Measurements from ENCODE around the gene PIM3. TPM values are rescaled to one million over a fixed set of nuclear protein-coding genes. Genes with fewer than 3 reads are reported as not detected.

The PIM3 gene
- total RNA-seq, 1 experiment from 2014 or later = 33.0 TPM

DNA sequence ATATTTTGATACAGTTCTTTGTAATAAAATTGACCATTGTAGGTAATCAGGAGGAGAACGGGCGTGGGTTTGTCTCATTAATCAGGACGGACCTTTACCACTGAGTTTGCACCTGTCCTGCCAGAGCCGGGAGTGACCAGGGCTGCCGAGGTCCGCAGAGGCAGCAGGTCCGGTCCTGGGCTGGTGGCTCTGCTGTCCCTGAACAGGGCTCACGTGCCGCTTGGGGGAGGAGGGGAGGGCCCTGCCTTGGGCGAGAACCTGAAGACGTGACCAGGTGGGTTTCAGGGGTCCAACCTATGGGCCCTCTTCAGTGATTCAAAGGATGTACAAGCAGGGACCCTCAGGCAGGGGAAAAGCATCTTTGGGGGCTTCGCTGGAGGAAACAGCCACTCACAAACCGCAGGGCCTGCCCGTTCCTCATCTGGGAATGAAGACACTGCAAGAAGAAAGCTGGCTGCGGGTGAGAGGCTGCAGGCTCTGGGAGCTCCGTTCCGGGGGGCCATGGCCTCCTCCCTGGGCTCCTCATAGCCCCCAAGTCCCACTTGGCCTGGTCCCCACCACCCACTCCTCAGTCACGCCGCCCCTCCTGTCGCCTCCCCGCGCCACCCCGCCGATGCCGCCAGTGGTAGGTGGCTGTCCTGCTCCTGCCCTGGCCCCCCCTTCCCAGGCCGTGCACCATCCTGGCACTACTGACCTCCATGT lies 32.9 kb upstream of the PIM3 start:
- DNase-seq (ENCODE audit: extremely low read depth, low read depth) = no peak

DNA sequence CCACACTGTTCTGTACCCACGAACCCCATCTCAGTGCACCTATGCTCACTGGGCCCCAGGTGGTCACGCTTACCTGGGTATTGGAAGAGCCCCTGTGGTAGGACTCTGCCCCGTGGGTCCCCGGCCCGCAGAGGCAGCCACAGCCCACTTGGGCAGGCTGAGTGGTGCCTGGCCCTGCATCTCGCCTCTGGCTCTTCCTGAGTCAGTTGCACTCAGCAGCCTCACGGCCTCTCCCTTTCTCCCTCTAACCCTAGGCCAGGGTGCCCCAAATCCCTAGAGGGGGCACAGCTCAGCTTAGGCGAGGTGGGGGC lies 32.4 kb upstream of the PIM3 start:
- DNase-seq (ENCODE audit: extremely low read depth, low read depth) = no peak

DNA sequence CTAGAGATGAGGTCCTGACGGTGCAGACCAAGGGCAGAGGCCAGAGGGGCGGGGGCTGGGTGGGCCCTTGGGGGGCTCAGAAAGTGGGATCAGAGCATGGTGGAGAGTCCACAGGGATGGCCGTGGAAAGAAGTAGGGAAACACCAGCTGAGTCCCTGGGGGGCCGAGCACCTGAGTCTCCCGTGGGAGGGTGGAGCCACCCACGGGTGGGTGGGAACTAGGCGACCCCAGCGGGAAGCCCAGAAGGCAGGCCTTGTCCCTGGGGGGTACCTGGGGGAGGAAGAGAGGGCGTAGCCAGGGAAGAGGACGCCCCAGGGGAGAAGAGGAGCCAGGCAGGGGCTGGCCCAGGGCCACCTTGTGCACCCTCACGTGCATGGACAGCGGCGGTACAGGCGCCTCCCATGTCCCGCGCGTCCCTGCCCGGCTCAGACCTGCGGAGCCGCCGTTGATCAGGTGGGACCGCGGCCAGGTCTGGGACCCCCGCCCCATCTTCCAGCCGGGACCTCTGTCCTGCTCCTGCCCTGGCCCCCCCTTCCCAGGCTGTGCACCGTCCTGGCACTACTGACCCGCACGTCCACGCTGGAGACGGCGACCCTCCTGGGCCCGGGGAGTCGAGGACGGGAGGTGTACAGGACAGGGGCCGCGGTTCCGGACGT lies 31.9 kb upstream of the PIM3 start:
- no peak for DNase-seq (ENCODE audit: extremely low read depth, low read depth)

DNA sequence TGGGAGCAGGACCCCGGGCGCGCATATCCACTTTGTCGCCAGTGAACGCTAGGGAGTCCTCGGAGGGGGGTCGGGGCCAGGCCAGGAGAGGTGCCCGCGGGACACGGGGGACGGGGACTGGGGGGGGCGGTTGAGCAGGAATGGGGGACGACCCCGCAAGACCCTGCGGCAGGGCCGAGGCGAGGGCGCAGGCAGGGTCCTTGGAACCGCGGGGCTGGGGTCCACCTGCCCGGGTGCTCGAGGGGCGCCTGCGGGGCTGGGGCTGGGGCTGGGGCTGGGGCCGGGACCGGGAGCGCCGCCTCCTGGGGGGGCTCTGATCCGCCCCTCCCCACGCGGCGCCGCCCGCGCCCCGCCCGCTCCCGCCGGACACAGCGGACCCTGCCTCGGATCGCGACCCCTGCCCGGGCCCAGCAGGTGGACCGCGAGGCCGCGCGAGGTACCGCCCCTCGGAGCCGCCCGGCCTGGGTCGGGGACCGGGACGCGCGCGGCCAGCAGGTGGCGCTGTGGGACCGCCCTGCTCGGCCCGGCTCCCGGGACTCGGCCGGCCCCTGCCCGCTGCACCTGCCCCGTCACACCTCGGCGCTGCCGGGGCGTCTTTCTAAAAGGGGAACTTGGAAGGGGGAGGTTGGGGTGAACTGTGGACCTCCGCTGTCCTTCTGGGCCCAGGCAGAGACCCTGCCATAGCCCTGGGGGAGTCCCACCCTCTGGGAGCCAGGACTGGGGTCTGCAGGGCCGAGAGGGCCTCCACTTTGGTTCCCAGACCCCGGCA lies 31.2 kb upstream of the PIM3 start:
- no peak for DNase-seq (ENCODE audit: extremely low read depth, low read depth)

DNA sequence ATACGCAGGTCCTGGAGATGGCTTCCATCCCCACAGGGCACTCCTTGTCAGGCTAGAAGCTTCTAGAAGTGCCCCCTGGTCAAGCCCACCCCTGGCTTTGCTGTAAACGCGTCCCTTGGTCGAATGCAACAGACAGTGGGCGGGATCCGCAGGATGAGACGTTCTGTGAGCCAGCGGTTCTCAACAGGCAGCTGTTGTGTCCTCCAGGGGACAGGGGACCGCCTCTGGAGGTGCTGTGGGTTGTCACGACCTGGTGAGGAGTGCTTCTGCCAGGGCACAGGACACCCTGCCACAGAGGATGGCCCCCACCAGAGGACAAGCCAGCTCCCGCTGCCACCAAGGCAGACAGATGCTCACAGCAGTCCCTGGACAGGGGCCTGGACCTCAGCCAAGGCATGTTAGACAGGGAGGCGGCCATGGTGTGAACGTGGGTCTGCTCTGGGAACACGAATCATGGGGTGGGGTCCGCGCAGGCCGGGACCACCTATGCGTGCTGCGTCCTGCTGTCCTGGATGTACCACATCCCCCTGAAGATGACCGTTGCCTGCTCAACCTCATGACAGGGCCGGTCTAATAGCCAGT lies 30.5 kb upstream of the PIM3 start:
- DNase-seq (ENCODE audit: extremely low read depth, low read depth) = no peak

DNA sequence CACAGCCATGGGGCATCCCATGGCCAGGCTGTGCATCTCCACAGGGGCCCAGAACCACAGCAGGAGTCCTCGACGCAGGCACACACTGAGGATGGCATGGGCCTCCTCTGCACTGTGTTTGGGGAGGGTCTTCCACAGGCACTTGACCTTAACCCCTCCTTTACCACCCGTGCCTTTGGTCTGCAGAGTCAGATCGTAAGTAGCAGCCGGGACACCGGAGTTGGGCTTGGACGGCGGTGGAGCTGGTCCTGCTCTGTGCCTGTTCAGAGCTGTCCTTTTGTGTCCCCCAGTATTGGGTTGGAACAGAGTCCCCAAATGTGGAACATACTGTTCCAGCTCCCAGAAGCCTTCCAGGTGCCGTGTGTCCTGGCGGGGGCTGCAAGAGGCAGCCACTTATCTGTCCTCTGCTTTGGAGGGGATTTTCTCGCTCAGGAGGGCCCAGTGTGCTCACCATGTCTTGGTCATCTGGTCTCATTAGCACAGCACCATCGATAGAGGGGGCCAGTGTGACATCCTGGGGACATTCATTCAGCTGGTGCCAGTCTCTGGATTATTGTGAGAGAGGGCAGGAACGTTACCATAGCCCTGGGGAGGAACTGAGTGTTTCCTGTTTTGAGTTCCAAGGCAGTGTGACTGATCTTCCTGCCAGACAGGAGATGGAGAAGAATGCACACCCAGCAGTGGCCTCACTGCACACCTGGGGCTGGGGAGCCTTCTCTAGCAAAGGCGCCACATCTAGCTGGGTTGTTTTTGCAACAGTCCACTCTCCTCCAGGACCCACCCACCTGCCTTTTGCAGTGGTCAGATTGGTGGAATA lies 29.8 kb upstream of the PIM3 start:
- DNase-seq (ENCODE audit: extremely low read depth, low read depth) = peak; percentile 77

DNA sequence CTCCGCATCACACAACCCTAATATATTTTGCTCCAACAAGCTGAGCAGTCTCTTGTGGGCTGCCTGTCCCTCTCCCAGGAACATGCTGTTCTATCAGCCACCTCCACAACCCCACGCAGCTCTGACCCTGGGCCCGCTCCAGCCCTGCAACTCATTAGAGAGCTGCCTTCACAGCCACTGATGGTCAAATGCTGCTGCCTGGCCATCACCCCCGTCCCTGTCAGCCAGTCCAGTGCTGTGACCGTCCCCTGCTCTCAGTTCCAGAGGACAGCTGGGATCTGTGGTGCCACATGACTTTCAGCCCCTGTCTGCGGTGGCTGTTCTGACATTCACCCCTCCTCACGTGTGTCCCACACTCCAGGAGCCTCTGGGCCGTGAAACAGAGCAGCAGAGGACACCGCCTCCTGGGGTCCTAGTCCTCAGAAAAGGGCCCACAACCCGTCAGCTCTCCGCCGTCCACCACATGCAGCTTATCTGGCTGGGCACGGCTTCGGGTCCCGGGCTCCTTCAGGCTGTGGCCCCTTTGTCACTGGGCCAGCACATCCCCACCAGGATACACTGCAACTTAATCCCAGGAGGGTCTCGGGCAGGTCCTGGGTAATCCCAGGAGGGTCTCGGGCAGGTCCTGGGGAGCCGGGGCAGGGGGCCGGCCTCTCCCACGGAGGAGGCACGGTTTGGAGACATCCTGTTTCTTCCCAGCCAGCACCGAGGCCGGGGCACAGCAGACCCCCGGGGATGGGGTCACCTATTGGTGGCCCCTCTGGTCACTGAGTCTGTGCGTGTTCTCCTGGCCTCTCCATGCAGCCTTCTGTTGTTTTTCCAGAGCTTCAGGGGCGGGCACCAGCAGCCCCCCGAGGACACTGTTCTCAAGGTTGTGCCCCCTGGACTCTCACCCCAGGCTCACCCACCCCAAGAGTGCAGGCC lies 27.1 kb upstream of the PIM3 start:
- no peak for DNase-seq (ENCODE audit: extremely low read depth, low read depth)

DNA sequence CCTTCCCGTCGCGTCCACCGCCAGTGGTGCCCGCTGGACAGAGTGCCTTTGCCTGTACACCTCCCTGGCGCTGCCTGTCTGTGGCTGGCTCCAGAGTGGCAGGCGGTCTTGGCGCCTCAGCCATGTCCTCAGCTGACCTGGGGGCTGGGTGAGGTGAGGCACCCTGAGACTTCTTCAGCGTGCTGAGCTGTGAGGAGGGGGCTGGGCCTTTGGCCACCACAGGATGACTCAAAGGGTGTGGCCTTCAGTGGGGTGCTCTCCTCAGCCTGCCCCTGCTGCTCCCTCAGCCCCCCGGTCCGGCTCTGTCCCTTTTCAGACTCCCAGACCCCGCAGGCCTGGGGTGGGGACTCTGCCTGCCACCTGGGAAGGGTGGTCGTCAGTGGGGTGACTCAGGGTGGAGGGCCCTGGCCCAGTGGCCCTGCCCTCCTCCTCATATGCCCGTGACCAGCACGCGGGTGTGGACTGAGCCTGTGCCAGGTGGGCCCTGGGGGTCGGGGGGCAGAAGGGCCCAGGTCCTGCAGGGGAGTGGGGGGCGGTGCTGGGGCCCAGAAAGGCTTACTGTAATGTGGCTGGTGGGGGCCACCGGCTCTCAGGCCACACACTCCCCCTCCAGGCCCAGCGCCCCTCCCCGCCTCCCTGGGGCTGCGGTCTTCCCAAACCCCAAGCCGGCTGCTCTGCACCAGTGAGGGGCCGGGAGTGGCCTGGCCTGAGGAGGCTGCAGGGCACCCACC lies 26.2 kb upstream of the PIM3 start:
- no peak for DNase-seq (ENCODE audit: extremely low read depth, low read depth)

DNA sequence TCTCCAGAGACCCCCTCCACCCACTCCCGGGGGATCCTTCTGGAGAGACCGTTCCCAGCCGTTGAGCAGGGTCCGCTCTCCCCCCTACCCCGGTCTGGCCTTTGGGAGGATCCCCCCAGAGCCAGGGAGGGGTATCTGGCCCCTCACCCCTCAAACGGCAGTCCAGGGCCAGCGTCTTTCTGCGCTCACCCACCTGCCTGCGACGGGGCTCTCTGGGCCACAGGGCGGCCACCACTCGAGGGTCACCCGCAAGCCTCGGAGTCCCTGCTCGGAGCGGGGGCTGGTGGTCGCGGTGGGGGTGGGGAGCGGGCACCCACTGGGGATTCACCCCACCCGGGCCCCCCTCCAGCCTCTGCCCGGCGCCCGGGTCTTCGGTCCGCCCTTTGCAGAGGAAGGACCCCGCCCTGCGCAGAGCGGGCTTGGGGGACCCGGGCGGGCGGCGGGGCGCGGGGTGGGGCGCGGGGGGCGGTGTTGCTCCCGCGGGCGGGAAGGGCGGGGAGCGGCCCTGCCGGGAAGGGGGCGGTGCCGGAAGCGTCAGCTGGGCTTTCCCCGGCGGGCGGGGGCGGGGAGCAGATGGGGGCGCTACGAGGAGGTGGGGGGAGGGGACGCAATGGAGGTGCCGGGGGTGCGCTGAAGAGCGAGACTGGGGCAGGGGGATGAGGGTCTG lies 25.5 kb upstream of the PIM3 start:
- peak; percentile 36 for DNase-seq (ENCODE audit: extremely low read depth, low read depth)

DNA sequence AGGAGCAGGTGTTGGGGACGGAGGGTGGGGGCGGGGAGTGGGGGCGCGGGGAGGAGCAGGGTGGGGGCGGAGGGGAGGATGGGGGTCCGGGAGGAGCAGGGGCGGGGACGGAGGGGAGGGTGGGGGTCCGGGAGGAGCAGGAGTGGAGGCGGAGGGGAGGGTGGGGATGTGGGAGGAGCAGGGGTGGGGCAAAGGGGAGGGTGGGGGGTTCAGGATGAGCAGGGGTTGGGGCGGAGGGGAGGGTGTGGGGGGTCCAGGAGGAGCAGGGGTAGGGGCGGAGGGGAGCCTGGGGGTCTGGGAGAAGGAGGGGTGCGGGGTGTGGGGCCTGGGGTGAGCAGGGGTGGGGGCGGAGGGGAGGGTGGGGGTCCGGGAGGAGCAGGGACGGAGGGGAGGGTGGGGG lies 25.0 kb upstream of the PIM3 start:
- DNase-seq (ENCODE audit: extremely low read depth, low read depth) = no peak

DNA sequence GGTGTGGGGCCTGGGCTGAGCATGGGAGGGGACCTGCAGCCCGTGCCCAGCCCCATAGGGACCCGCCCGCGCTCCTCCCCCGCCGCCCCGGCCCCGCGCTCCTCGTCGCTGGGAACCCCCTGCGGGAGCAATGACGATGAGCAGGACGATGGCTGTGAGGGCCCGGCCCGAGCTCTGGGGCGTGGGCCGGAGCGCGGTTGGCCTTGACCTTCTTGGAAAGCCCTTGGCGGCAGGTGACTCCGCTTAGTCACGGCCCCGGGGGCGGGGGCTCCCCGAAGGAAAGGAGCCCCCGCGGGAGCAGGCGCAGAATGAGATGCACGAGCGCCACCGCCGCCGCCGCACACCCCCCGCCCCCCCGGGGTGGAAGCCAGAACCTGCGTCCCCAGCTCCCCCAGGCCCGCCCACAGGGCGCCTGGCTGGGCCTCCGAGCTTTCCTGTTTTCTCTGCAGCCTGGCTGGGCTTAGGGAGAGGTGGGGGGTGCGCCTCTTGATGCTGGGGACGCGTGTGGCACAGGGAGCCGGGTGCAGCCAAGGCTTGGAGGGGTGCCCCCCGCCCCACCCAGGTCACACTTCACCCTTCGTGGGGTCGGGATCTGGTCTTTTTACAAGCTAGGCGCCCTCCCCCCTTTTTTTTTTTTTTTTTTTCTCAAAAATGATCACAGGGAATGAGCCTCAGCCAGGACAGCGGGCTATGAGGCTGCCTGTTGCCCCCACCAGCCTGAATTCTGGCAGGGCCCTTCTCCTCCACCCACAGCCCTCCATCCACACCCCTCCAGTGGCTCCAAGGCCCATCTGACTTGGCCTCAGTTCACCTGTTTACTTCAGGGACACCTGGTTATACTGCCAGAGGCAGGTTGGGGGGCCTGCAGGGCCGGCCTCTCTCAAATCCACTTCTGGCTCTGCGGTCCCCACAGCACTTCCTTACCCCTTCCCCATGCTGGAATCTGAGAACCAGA lies 24.3 kb upstream of the PIM3 start:
- DNase-seq (ENCODE audit: extremely low read depth, low read depth) = peak; percentile 66

DNA sequence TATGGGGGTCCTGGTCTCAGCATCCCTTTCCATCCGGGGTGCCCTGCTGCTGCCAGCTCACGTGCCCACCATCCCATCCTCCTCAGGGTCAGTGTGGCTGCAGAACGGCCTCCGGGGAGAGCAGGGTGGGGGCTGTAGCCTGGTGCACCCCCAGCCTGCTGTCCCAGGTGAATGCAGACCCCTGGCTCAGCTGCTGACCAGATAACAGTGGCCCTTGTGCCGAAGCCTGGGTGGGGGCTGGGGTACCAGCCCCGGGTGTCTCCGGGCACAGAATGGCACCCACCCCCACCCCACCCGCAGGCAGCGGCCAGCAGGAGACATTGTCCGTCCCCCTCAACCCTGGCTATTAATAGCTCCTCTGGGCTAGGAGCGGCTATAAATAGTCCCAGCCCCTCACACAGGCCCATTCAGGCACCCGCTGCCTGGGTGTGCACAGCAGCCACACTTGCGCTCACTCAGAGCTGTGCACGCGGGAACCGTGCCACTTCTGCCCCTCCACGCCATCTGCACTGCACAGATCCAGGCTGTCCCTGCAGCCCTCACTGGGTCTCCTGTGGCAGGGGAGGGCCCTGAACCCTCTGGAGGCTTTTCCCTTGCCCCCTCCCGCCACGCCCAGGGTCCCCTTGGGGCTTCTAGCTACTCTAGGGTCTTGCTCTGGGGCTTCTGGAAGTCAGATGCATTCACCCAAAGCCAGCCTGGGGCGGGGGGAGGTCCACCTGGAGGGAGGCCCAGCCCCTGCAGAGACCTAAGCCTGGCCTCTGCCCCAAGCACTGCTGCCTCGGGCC lies 23.4 kb upstream of the PIM3 start:
- DNase-seq (ENCODE audit: extremely low read depth, low read depth) = no peak

DNA sequence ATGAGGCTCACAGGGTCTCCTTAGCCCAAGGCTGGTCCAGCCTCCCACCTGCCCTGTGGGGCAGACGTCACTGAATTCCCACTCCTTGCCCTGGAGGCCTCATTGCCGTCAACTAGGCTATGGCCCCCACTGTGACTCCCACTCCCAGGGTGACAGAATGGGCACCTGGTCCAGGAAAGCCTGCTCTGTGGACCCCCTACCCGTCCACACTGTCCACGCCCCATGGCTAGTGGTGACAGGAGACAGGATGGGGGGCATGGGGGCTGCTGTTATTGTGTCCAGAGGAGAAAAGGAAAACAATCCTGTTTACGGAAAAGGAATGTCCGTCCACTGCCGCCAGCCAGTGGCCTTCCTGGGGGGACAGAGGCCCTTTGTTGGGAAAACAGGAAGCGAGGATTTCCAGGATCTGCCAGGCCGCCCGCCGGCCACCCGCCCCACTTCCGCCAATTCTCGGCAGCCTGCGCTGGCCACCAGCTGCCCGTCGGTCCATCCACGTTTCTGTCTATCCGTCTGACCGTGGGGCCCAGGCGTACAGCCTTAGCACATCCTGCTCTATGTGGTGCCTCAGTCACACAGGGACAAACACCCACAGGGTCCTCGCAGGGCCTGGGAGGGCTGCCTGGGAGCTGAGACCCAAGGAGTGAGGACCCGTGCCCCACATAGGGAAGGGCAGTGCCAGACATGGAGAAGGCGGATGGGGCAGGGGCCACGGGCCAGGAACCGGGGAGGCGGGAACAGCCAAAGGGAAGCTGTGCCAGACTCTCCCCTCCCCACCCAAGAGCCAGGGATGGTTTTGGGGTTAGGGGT lies 22.6 kb upstream of the PIM3 start:
- DNase-seq (ENCODE audit: extremely low read depth, low read depth) = no peak

DNA sequence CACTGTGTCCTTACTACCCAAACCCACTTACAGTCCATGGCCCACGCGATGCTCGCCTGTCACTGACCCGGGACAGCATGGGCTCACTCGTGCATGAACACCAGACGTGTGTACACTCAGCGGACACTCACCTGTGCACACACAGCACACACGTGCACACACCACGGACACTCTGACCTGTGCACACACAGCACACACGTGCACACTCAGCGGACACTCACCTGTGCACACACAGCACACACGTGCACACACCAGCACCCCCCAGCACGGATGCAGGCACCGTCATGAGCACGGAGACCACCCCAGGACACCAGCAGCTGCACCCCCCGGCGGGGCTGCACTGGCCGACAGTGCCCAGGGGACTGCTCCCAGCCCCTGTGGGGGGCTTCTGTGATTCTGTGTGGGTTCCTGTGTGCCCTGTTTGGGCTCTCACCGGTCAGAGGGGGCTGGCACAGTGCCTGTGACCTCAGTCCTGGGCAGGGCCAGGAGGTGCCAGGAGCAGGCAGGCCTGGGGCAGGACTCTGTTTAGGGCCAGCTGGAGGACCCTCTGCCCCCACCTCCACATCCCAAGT lies 21.9 kb upstream of the PIM3 start:
- DNase-seq (ENCODE audit: extremely low read depth, low read depth) = no peak
